PC-3 (cell line): ENCODE measurements around the gene P2RY14. TPM values are rescaled to one million over a fixed set of nuclear protein-coding genes. Genes with fewer than 3 reads are reported as not detected.
A peak's percentile ranks its signal among the peaks of the same experiment; 100 is the strongest.

Experiments
- ATAC-seq: fragments of 200-7000 bp; cut with Tn5 transposase; 2 replicates; pipeline ENCODE4 v1.9.1; 2020; ENCODE audit warnings: mild to moderate bottlenecking, moderate library complexity
- BruUV-seq: library from RNA; stranded (reverse); fragments of 400-500 nt; replicated peaks from 2 replicates; lab custom pipeline; 2021; lab: Mats Ljungman, UMichigan
- CTCF ChIA-PET: fragments of 300-600 bp; sonication (Branson Sonifier 250); formaldehyde crosslinking; loops from one replicate; lab custom pipeline; 2022; ENCODE audit warnings: antibody characterized with exemption; lab: Charles Lee
- POLR2A ChIA-PET: fragments of 300-600 bp; sonication (Branson Sonifier 250); formaldehyde crosslinking; loops from one replicate; lab custom pipeline; 2022; ENCODE audit warnings: antibody characterized with exemption; ENCODE audit not compliant: unreplicated experiment; lab: Charles Lee
- DNase-seq: peaks from one replicate; pipeline ENCODE4 v3.0.0-alpha.2; 2015
- H2AFZ ChIP-seq: fragments of 300-600 bp; sonication (generic); 2 replicates; pipeline ENCODE4 v1.6.0; 2016; ENCODE audit warnings: antibody characterized with exemption, low read length
- H3F3A ChIP-seq: fragments of 300-600 bp; sonication (generic); one replicate; pipeline ENCODE4 v1.6.0; 2017; ENCODE audit warnings: antibody characterized with exemption, low read length, control low read depth, mild to moderate bottlenecking; ENCODE audit not compliant: unreplicated experiment
- H3K27ac ChIP-seq: fragments of 300-600 bp; sonication (generic); 2 replicates; pipeline ENCODE4 v1.5.1; 2016; ENCODE audit warnings: mild to moderate bottlenecking, low read length
- H3K27me3 ChIP-seq: fragments of 300-600 bp; sonication (generic); 2 replicates; pipeline ENCODE4 v1.6.1; 2016; ENCODE audit warnings: low read length, mixed read lengths
- H3K36me3 ChIP-seq: fragments of 300-600 bp; sonication (generic); 2 replicates; pipeline ENCODE4 v1.6.1; 2016; ENCODE audit warnings: low read depth, mixed run types, low read length, mixed read lengths
- H3K4me1 ChIP-seq: fragments of 300-600 bp; sonication (generic); 2 replicates; pipeline ENCODE4 v1.5.1; 2016; ENCODE audit warnings: low read length; ENCODE audit not compliant: insufficient read depth
- H3K4me2 ChIP-seq: fragments of 300-600 bp; sonication (generic); 2 replicates; pipeline ENCODE4 v1.6.0; 2016; ENCODE audit warnings: low read length
- H3K4me3 ChIP-seq: fragments of 300-600 bp; sonication (generic); 2 replicates; pipeline ENCODE4 v1.5.1; 2016; ENCODE audit warnings: mild to moderate bottlenecking, low read length, mixed read lengths
- H3K79me2 ChIP-seq: fragments of 300-600 bp; sonication (generic); 2 replicates; pipeline ENCODE4 v1.6.1; 2017; ENCODE audit warnings: low read length, mixed read lengths
- H3K9ac ChIP-seq: fragments of 300-600 bp; sonication (generic); 2 replicates; pipeline ENCODE4 v1.6.0; 2016; ENCODE audit warnings: mild to moderate bottlenecking, low read length
- H3K9me2 ChIP-seq: fragments of 300-600 bp; sonication (generic); replicated peaks from 2 replicates; pipeline ENCODE4 v1.6.1; 2016; ENCODE audit warnings: mixed run types, low read length, mixed read lengths
- H3K9me3 ChIP-seq: fragments of 300-600 bp; sonication (generic); 2 replicates; pipeline ENCODE4 v1.6.1; 2016; ENCODE audit warnings: low read length, mixed read lengths
- H4K20me1 ChIP-seq: fragments of 300-600 bp; sonication (generic); 2 replicates; pipeline ENCODE4 v1.6.1; 2016; ENCODE audit warnings: low read length, mixed read lengths
- CTCF ChIP-seq: fragments of 300-600 bp; sonication (generic); conservative IDR thresholded peaks from 2 replicates; pipeline ENCODE4 v1.5.1; 2017; ENCODE audit warnings: antibody characterized with exemption, low read depth, mild to moderate bottlenecking, low read length
- EZH2 ChIP-seq: fragments of 300-600 bp; sonication (generic); IDR thresholded peaks from one replicate; pipeline ENCODE4 v1.6.1; 2017; ENCODE audit warnings: antibody characterized with exemption, mild to moderate bottlenecking, low read length; ENCODE audit not compliant: unreplicated experiment
- EZH2phosphoT487 ChIP-seq: fragments of 300-600 bp; sonication (generic); IDR thresholded peaks from 2 replicates; pipeline ENCODE4 v1.6.1; 2018; ENCODE audit warnings: mild to moderate bottlenecking, antibody characterized with exemption, low read length, borderline replicate concordance
- intact Hi-C: fragments of 100-400 bp; cut with micrococcal nuclease; formaldehyde crosslinking; loops from 2 replicates; pipeline ENCODE4 v1.9.0; 2023
- total RNA-seq: library from RNA; depleted of rRNA; stranded (reverse); fragments of >200 nt; gene quantifications from 2 replicates; pipeline ENCODE4 v1.2.3, GENCODE V29; 2014

The P2RY14 gene
- total RNA-seq, 1 experiment from 2014 or later = not detected

- ChIA-PET CTCF (interaction anchor here (0.7 kb wide), 2 partner anchors 34 to 50 kb away, joined by 4 to 9 read pairs; no protein-coding TSS in a partner anchor), POLR2A (no interaction called here)
- no peaks in the 10 kb centered on the region for H3K79me2 ChIP-seq
- H3K4me1 ChIP-seq = no peaks in the 10 kb centered on the region
- intact Hi-C loops = loop anchor here (10.0 kb wide), 1 partner anchor 255 kb away; no protein-coding TSS in a partner anchor
- no peak overlapping the region for H3K27ac ChIP-seq
- H3F3A ChIP-seq = no peaks in the 10 kb centered on the region
- no peak overlapping the region for H3K9ac ChIP-seq
- BruUV-seq = no TSS peak
- H3K36me3 ChIP-seq = no peaks in the 10 kb centered on the region
- no peak for ATAC-seq
- no peaks in the 10 kb centered on the region for H3K9me3 ChIP-seq
- no peak for TF ChIP-seq CTCF
- TF ChIP-seq EZH2 = no peak
- TF ChIP-seq EZH2phosphoT487 = no peak
- H2AFZ ChIP-seq = no peak overlapping the region
- no peaks in the 10 kb centered on the region for H3K9me2 ChIP-seq
- H3K27me3 ChIP-seq = no peaks in the 10 kb centered on the region
- no peak overlapping the region for H3K4me3 ChIP-seq
- H3K4me2 ChIP-seq = no peak overlapping the region
- no peaks in the 10 kb centered on the region for H4K20me1 ChIP-seq
- DNase-seq = no peak
Observed at GRCh38 chr3:151169262-151169947, 108.9 kb downstream of the P2RY14 start.

GRCh38 chr3:151168269-151169094 lies 109.9 kb downstream of the P2RY14 start:
- H3K27me3 ChIP-seq = no peaks in the 10 kb centered on the region
- ATAC-seq (peak; percentile 97), DNase-seq (peak; percentile 87)
- TF ChIP-seq CTCF = peak; percentile 93
- TF ChIP-seq EZH2phosphoT487 = no peak
- no peak for TF ChIP-seq EZH2
- no peaks in the 10 kb centered on the region for H3K4me1 ChIP-seq
- H3K9ac ChIP-seq = no peak overlapping the region
- H3F3A ChIP-seq = no peaks in the 10 kb centered on the region
- POLR2A ChIA-PET = no interaction called here
- intact Hi-C loops = loop anchor here (1.0 to 10.0 kb wide), 3 partner anchors 59 to 256 kb away; no protein-coding TSS in a partner anchor
- H2AFZ ChIP-seq = no peak overlapping the region
- H3K4me3 ChIP-seq = no peak overlapping the region
- no peak overlapping the region for H3K27ac ChIP-seq
- no peaks in the 10 kb centered on the region for H3K36me3 ChIP-seq
- no peak overlapping the region for H3K4me2 ChIP-seq
- no peaks in the 10 kb centered on the region for H3K9me3 ChIP-seq
- H4K20me1 ChIP-seq = no peaks in the 10 kb centered on the region
- H3K9me2 ChIP-seq = no peaks in the 10 kb centered on the region
- CTCF ChIA-PET = interaction anchor here (0.6 to 1.0 kb wide), 5 partner anchors 33 to 465 kb away, joined by 3 to 9 read pairs (median 4); no protein-coding TSS in a partner anchor
- BruUV-seq = no TSS peak
- H3K79me2 ChIP-seq = no peaks in the 10 kb centered on the region
